H1 (cell line): ENCODE measurements around the gene GNB1. TPM values are rescaled to one million over a fixed set of nuclear protein-coding genes. Genes with fewer than 3 reads are reported as not detected.

Experiments
- CTCF ChIA-PET: fragments of 300-600 bp; sonication (Branson Sonifier 250); formaldehyde crosslinking; loops from one replicate; lab custom pipeline; 2021; ENCODE audit not compliant: partially characterized antibody; lab: Charles Lee
- POLR2A ChIA-PET: fragments of 300-600 bp; sonication (Branson Sonifier 250); formaldehyde crosslinking; loops from one replicate; lab custom pipeline; 2021; ENCODE audit warnings: inconsistent platforms; ENCODE audit not compliant: partially characterized antibody; lab: Charles Lee
- DNase-seq, 2 experiments: peaks; one replicate each; pipeline versions ENCODE4 v3.0.0 to v3.0.0-alpha.2; 2010 to 2022; ENCODE audit warnings: low spot score in 2 of 2, low read depth in 1 of 2, mixed read lengths in 1 of 2
- FAIRE-seq: peaks from 2 replicates; lab custom pipeline; 2011; peaks lifted over from hg19 to GRCh38; lab: Jason Lieb, UNC
- H2AFZ ChIP-seq: 2 replicates; pipeline ENCODE4 v1.8.1; 2012; ENCODE audit warnings: low read length, inconsistent platforms
- H2AK5ac ChIP-seq: 2 replicates; pipeline ENCODE4 v1.6.1; 2013; ENCODE audit warnings: low read depth, low read length
- H2BK120ac ChIP-seq: replicated peaks from 2 replicates; pipeline ENCODE3; 2013; ENCODE audit warnings: low read depth, low read length, inconsistent platforms
- H2BK12ac ChIP-seq: 2 replicates; pipeline ENCODE4 v1.6.1; 2013; ENCODE audit warnings: low read depth, low read length
- H2BK15ac ChIP-seq: 2 replicates; pipeline ENCODE4 v1.6.1; 2013; ENCODE audit warnings: low read length
- H2BK20ac ChIP-seq: 2 replicates; pipeline ENCODE4 v1.6.1; 2013; ENCODE audit warnings: low read length
- H2BK5ac ChIP-seq: 2 replicates; pipeline ENCODE4 v1.6.1; 2013; ENCODE audit warnings: low read depth, low read length
- H3K14ac ChIP-seq: 2 replicates; pipeline ENCODE4 v1.6.1; 2013; ENCODE audit warnings: inconsistent platforms; ENCODE audit not compliant: insufficient read length
- H3K18ac ChIP-seq: 2 replicates; pipeline ENCODE4 v1.6.1; 2013; ENCODE audit warnings: low read length; ENCODE audit errors: extremely low read depth
- H3K23ac ChIP-seq: 2 replicates; pipeline ENCODE4 v1.6.1; 2013; ENCODE audit warnings: inconsistent platforms; ENCODE audit not compliant: insufficient read length
- H3K23me2 ChIP-seq: 2 replicates; pipeline ENCODE4 v1.6.1; 2013; ENCODE audit warnings: low read depth, low read length
- H3K27ac ChIP-seq: 2 replicates; pipeline ENCODE4 v1.6.1; 2011; ENCODE audit warnings: low read depth, low read length, inconsistent platforms
- H3K27me3 ChIP-seq, 4 experiments: replicated peaks in 1 of 4; 1 replicate in 1 of 4; 2 replicates in 3 of 4; pipeline versions ENCODE4 v1.6.1 to v1.8.1; 2011 to 2013; ENCODE audit warnings: low read length in 3 of 4, mild to moderate bottlenecking in 3 of 4, inconsistent platforms in 2 of 4, mixed read lengths in 2 of 4, moderate library complexity in 1 of 4; ENCODE audit not compliant: control insufficient read depth in 3 of 4, insufficient read depth in 3 of 4; ENCODE audit errors: extremely low read depth in 1 of 4
- H3K36me3 ChIP-seq, 4 experiments: 2 replicates each; pipeline versions ENCODE4 v1.6.1 to v1.8.1; 2011 to 2013; ENCODE audit warnings: mild to moderate bottlenecking in 4 of 4, low read length in 3 of 4, moderate library complexity in 2 of 4, control low read depth in 1 of 4, inconsistent platforms in 1 of 4; ENCODE audit not compliant: insufficient read depth in 4 of 4, control insufficient read depth in 2 of 4
- H3K4ac ChIP-seq: replicated peaks from 2 replicates; pipeline ENCODE3; 2013; ENCODE audit warnings: low read length, low read depth, mixed read lengths, inconsistent platforms; ENCODE audit not compliant: insufficient read length
- H3K4me1 ChIP-seq, 4 experiments: replicated peaks in 1 of 4; 1 replicate in 1 of 4; 2 replicates in 3 of 4; pipeline versions ENCODE4 v1.6.1 to v1.8.1; 2011 to 2013; ENCODE audit warnings: low read length in 3 of 4, inconsistent platforms in 2 of 4, mixed read lengths in 1 of 4; ENCODE audit not compliant: insufficient read depth in 4 of 4, control insufficient read depth in 3 of 4
- H3K4me2 ChIP-seq, 2 experiments: 2 replicates each; pipeline versions ENCODE4 v1.6.1 to v1.8.1; 2011 to 2013; ENCODE audit warnings: low read depth in 2 of 2, low read length in 2 of 2, control low read depth in 1 of 2, inconsistent platforms in 1 of 2, mild to moderate bottlenecking in 1 of 2; ENCODE audit not compliant: insufficient read depth in 1 of 2
- H3K4me3 ChIP-seq, 4 experiments: fragments of 200-600, 300-600 bp in 1 of 4; sonication (generic), shearing (Covaris generic), sonication (Bioruptor Twin) in 1 of 4; 2 replicates each; pipeline versions ENCODE4 v1.5.1 to v1.8.1; 2011 to 2016; ENCODE audit warnings: low read length in 4 of 4, low read depth in 3 of 4, control low read depth in 2 of 4, inconsistent platforms in 2 of 4, mild to moderate bottlenecking in 2 of 4, mixed read lengths in 1 of 4, moderate library complexity in 1 of 4; ENCODE audit not compliant: insufficient read depth in 2 of 4; ENCODE audit errors: extremely low read depth in 1 of 4
- H3K56ac ChIP-seq: replicated peaks from 2 replicates; pipeline ENCODE3; 2013; ENCODE audit warnings: low read depth, mild to moderate bottlenecking, mixed read lengths, low read length, inconsistent platforms; ENCODE audit not compliant: insufficient read length
- H3K79me1 ChIP-seq: 2 replicates; pipeline ENCODE4 v1.6.1; 2013; ENCODE audit warnings: low read depth, low read length, control low read depth
- H3K79me2 ChIP-seq, 2 experiments: 2 replicates each; pipeline versions ENCODE4 v1.6.1 to v1.8.1; 2012 to 2013; ENCODE audit warnings: low read length in 2 of 2, mild to moderate bottlenecking in 2 of 2, inconsistent platforms in 1 of 2; ENCODE audit not compliant: insufficient read depth in 2 of 2, control insufficient read depth in 1 of 2
- H3K9ac ChIP-seq, 4 experiments: replicated peaks in 1 of 4; 1 replicate in 1 of 4; 2 replicates in 3 of 4; pipeline versions ENCODE4 v1.6.1 to v1.8.1; 2011 to 2013; ENCODE audit warnings: low read depth in 3 of 4, low read length in 3 of 4, control low read depth in 2 of 4, mild to moderate bottlenecking in 2 of 4, moderate library complexity in 2 of 4, inconsistent platforms in 1 of 4; ENCODE audit errors: extremely low read depth in 1 of 4
- H3K9me3 ChIP-seq, 2 experiments: 2 replicates each; pipeline versions ENCODE4 v1.6.1 to v1.8.1; 2012 to 2013; ENCODE audit warnings: mild to moderate bottlenecking in 2 of 2, moderate library complexity in 2 of 2, control low read depth in 1 of 2, inconsistent platforms in 1 of 2, low read depth in 1 of 2, low read length in 1 of 2, mixed read lengths in 1 of 2; ENCODE audit not compliant: insufficient read depth in 2 of 2
- H4K20me1 ChIP-seq, 2 experiments: replicated peaks in 1 of 2; 2 replicates each; pipeline versions ENCODE3 to v1.8.1; 2011 to 2013; ENCODE audit warnings: inconsistent platforms in 2 of 2, low read length in 2 of 2, mild to moderate bottlenecking in 1 of 2; ENCODE audit not compliant: insufficient read depth in 2 of 2, control insufficient read depth in 1 of 2
- H4K5ac ChIP-seq: 2 replicates; pipeline ENCODE4 v1.6.1; 2013; ENCODE audit warnings: low read length, low read depth, mixed read lengths, inconsistent platforms; ENCODE audit not compliant: insufficient read length
- H4K8ac ChIP-seq: 2 replicates; pipeline ENCODE4 v1.8.0; 2013; ENCODE audit warnings: mild to moderate bottlenecking, moderate library complexity, low read length, inconsistent platforms; ENCODE audit not compliant: insufficient read depth; ENCODE audit errors: extremely low read depth
- H4K91ac ChIP-seq: replicated peaks from 2 replicates; pipeline ENCODE3; 2013; ENCODE audit warnings: low read length, mixed read lengths, inconsistent platforms; ENCODE audit not compliant: insufficient read length
- ATF2 ChIP-seq: IDR thresholded peaks from 2 replicates; pipeline ENCODE4 v1.6.1; 2012; ENCODE audit warnings: low read length, inconsistent platforms
- CBX8 ChIP-seq: fragments of 300-800, 300-1000 bp; sonication (generic); IDR thresholded peaks from 2 replicates; pipeline ENCODE4 v1.7.1; 2016; ENCODE audit warnings: low read depth, low read length, borderline replicate concordance
- E2F6 ChIP-seq: IDR thresholded peaks from 2 replicates; pipeline ENCODE4 v1.6.1; 2012; ENCODE audit warnings: inconsistent platforms
- FOSL1 ChIP-seq: IDR thresholded peaks from 2 replicates; pipeline ENCODE4 v1.6.1; 2011; ENCODE audit warnings: mild to moderate bottlenecking, low read depth, low read length, moderate library complexity; ENCODE audit not compliant: insufficient read depth
- GTF2F1 ChIP-seq: IDR thresholded peaks from 2 replicates; pipeline ENCODE4 v1.6.1; 2012; ENCODE audit warnings: low read depth, low read length, improper control_type of control experiment, borderline replicate concordance
- KDM4A ChIP-seq: IDR thresholded peaks from one replicate; pipeline ENCODE4 v1.7.1; 2012; ENCODE audit warnings: low read depth, mild to moderate bottlenecking, moderate library complexity, low read length, inconsistent platforms; ENCODE audit not compliant: severe bottlenecking
- KDM5A ChIP-seq: fragments of 200-600 bp; IDR thresholded peaks from 2 replicates; pipeline ENCODE4 v1.7.1; 2012; ENCODE audit warnings: mild to moderate bottlenecking, low read length, inconsistent platforms, mixed read lengths
- POLR2AphosphoS5 ChIP-seq: IDR thresholded peaks from 2 replicates; pipeline ENCODE4 v1.6.1; 2011; ENCODE audit warnings: low read depth, low read length
- TBP ChIP-seq: IDR thresholded peaks from 2 replicates; pipeline ENCODE4 v1.6.1; 2011; ENCODE audit warnings: low read depth, low read length, improper control_type of control experiment
- WGBS, 2 experiments: shearing (Covaris generic) in 1 of 2; methylation state at CpG; one replicate each; pipeline versions ENCODE4 v1.1.6 to v1.1.7; 2013 to 2015; ENCODE audit warnings: low lambda C conversion rate in 2 of 2, mixed read lengths in 2 of 2, inconsistent platforms in 1 of 2, low coverage in 1 of 2, missing lambda C conversion rate in 1 of 2; ENCODE audit not compliant: insufficient replicate concordance in 2 of 2, insufficient coverage in 1 of 2, insufficient read length in 1 of 2; ENCODE audit errors: extremely low coverage in 1 of 2, missing lambda C conversion rate in 1 of 2; 5-methylcytosine and 5-hydroxymethylcytosine counted together
- polyA plus RNA-seq, 7 experiments: library from polyadenylated mRNA; depleted of rRNA in 3 of 7; stranded (reverse) in 5 of 7; unstranded in 2 of 7; fragments of >200 nt in 5 of 7; fragments of 200-250 nt in 2 of 7; gene quantifications; 1 replicate in 5 of 7; 2 replicates in 1 of 7; 4 replicates in 1 of 7; pipeline versions ENCODE4 v1.2.1 to v1.2.3, GENCODE V29; 2011 to 2013; ENCODE audit warnings: missing spikeins in 2 of 7, mixed read lengths in 2 of 7
- total RNA-seq: library from RNA; stranded (reverse); fragmentation: NEBNext Ultra II Directional; extraction: Animal tissue kit (Norgen Biotek cat#: 25700); gene quantifications from 2 replicates; pipeline ENCODE4 v1.2.1, GENCODE V29; 2021

The GNB1 gene
- total and polyA plus RNA-seq, 2 of the 8 experiments (the other 6 are each of a cell fraction or from before 2014, with no cell fraction given) = 343 to 382 TPM

- H2BK12ac ChIP-seq = peak overlapping the region; percentile 62; the same call in 1 of the 2 replicates
- peaks cover 7% of the 10 kb centered on the region; the same call in 1 of the 2 replicates for H3K23me2 ChIP-seq
- H2AK5ac ChIP-seq = peak overlapping the region; percentile 92; the same call in 1 of the 2 replicates
- H3K14ac ChIP-seq = peak overlapping the region; percentile 51
- no peak overlapping the region for H3K27ac ChIP-seq
- H2BK5ac ChIP-seq = peak overlapping the region; percentile 90
- H4K5ac ChIP-seq = peak overlapping the region; percentile 88
- H3K23ac ChIP-seq = no peak overlapping the region
- FAIRE-seq = no peak
- H2BK20ac ChIP-seq = no peak overlapping the region
- peaks cover 7 to 9% of the 10 kb centered on the region in 2 experiments for H4K20me1 ChIP-seq
- peak overlapping the region; percentile 99 for H3K4ac ChIP-seq
- peaks cover 33 to 37% of the 10 kb centered on the region in 2 experiments for H3K79me2 ChIP-seq
- POLR2A ChIA-PET = interaction anchor here (0.6 to 1.7 kb wide), 9 partner anchors 8 to 181 kb away, joined by 3 to 10 read pairs (median 3); no protein-coding TSS in a partner anchor
- peak overlapping the region; percentile 22; the same call in 1 of the 2 replicates for H4K8ac ChIP-seq
- no peaks in the 10 kb centered on the region; the same call in 1 of the 2 replicates for H3K79me1 ChIP-seq
- H3K56ac ChIP-seq = peak overlapping the region; percentile 80
- peak overlapping the region; percentile 90 for H2BK120ac ChIP-seq
- DNase-seq = no peak
- H3K4me3 ChIP-seq = peak overlapping the region; percentile 52 to 98 (median 59)
- H3K9me3 ChIP-seq = no peaks in the 10 kb centered on the region
- H3K4me1 ChIP-seq = peaks cover 0 to 22% (median 16%) of the 10 kb centered on the region in 4 experiments; a peak in 6 of 7 replicates
- no peak overlapping the region for H2AFZ ChIP-seq
- H4K91ac ChIP-seq = peak overlapping the region; percentile 92
- H3K18ac ChIP-seq = peak overlapping the region; percentile 75
- WGBS, 2 experiments = 38% methylated on average over 4 of the region's 59 CpGs; no CpG with 5 or more reads in 1 of the 2 experiments
- no peak overlapping the region for H2BK15ac ChIP-seq
- CTCF ChIA-PET = interaction anchor here (0.6 to 1.6 kb wide), 6 partner anchors 10 to 95 kb away, joined by 3 to 9 read pairs (median 4); no protein-coding TSS in a partner anchor
- peak overlapping the region in 2 of 4 experiments; percentile 7 to 53; a peak in 2 of 7 replicates for H3K9ac ChIP-seq
- H3K4me2 ChIP-seq = peak overlapping the region; percentile 76 to 86
- H3K27me3 ChIP-seq = no peaks in the 10 kb centered on the region; a peak in 3 of 7 replicates
- H3K36me3 ChIP-seq = no peaks in the 10 kb centered on the region
- TF ChIP-seq KDM4A (peak; percentile 56), POLR2AphosphoS5 (no peak), CBX8 (no peak), KDM5A (no peak), TBP (no peak), ATF2 (no peak), GTF2F1 (no peak), E2F6 (peak; percentile 36; the same call in 1 of the 2 replicates), FOSL1 (no peak)
Measured at GRCh38 chr1:1891349-1892078, 627 bp upstream of the GNB1 start.
